ENCODE data around the gene ROR1.

DNA sequence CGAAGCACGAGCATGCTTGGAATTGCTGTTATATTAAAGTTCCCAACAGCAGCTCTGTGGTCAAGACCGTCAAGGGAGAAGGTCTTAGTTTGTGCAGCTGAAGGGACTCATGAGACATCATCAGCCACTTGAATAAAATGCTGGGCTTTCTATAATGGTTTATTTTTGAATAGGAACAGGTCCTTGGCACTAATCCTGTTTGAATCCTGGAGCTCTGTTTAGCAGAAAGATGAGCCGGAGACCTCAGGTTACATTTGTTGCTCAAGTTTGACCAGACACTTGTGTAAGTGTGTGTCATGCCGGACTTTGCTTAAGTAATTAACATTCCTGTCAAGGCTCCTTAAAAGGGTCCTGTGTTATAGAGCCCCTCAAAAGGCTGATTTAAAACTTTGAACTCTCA is 186.5 kb downstream of the ROR1 start:
- TF ChIP-seq, protein P1, sequence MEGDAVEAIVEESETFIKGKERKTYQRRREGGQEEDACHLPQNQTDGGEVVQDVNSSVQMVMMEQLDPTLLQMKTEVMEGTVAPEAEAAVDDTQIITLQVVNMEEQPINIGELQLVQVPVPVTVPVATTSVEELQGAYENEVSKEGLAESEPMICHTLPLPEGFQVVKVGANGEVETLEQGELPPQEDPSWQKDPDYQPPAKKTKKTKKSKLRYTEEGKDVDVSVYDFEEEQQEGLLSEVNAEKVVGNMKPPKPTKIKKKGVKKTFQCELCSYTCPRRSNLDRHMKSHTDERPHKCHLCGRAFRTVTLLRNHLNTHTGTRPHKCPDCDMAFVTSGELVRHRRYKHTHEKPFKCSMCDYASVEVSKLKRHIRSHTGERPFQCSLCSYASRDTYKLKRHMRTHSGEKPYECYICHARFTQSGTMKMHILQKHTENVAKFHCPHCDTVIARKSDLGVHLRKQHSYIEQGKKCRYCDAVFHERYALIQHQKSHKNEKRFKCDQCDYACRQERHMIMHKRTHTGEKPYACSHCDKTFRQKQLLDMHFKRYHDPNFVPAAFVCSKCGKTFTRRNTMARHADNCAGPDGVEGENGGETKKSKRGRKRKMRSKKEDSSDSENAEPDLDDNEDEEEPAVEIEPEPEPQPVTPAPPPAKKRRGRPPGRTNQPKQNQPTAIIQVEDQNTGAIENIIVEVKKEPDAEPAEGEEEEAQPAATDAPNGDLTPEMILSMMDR (IDR thresholded peaks at IDR 0.05): no peak
- TF ChIP-seq POLR2A (IDR thresholded peaks at IDR 0.05): no peak

Data from uterus (tissue), 2 donors.